Iris pigment epithelial cell (primary cell): ENCODE measurements around the gene MFSD6.
"Not testable (repeated sequence)": the region's sequence is repeated elsewhere in the genome, so short reads cannot be mapped to it uniquely, and the experiment has no call there.

Source experiments
- DNase-seq: peaks from one replicate; pipeline ENCODE4 v3.0.0-alpha.2; 2011; ENCODE audit warnings: low read depth

MFSD6 gene

GRCh38 chr2:190466819-190467446 lies 58.8 kb downstream of the MFSD6 start:
- DNase-seq, result no peak

- DNase-seq, result peak; percentile 16
These were observed 59.5 kb downstream of the MFSD6 start for GRCh38 chr2:190467575-190468083.

- DNase-seq, result peak; percentile 27
These were observed 60.2 kb downstream of the MFSD6 start for GRCh38 chr2:190468354-190468753.

- peak; percentile 97 for DNase-seq
These were observed 60.8 kb downstream of the MFSD6 start for GRCh38 chr2:190468814-190469569.

GRCh38 chr2:190469771-190470170 lies 61.6 kb downstream of the MFSD6 start:
- peak; percentile 54 for DNase-seq

- no peak for DNase-seq
These were observed 62.2 kb downstream of the MFSD6 start for GRCh38 chr2:190470256-190470826.

- peak; percentile 20 for DNase-seq
These were observed 69.7 kb downstream of the MFSD6 start for GRCh38 chr2:190477661-190478454.

GRCh38 chr2:190478572-190479195 lies 70.5 kb downstream of the MFSD6 start:
- no peak for DNase-seq

- no peak for DNase-seq
These were observed 73.2 kb downstream of the MFSD6 start for GRCh38 chr2:190481339-190481738.

GRCh38 chr2:190482451-190482850 lies 74.3 kb downstream of the MFSD6 start:
- peak; percentile 11 for DNase-seq

- no peak for DNase-seq
These were observed 78.0 kb downstream of the MFSD6 start for GRCh38 chr2:190486037-190486623.

GRCh38 chr2:190488516-190489233 lies 80.5 kb downstream of the MFSD6 start:
- no peak for DNase-seq

GRCh38 chr2:190489475-190489874 lies 81.3 kb downstream of the MFSD6 start:
- no peak for DNase-seq

- DNase-seq, result no peak
These were observed 82.3 kb downstream of the MFSD6 start for GRCh38 chr2:190490502-190490901.

- no peak for DNase-seq
These were observed 84.9 kb downstream of the MFSD6 start for GRCh38 chr2:190493095-190493494.

- not testable (repeated sequence) for DNase-seq
These were observed 86.6 kb downstream of the MFSD6 start for GRCh38 chr2:190494600-190495227.

- DNase-seq, result no peak
These were observed 89.3 kb downstream of the MFSD6 start for GRCh38 chr2:190497428-190497827.

GRCh38 chr2:190499273-190499672 lies 91.1 kb downstream of the MFSD6 start:
- no peak for DNase-seq

GRCh38 chr2:190500054-190500502 lies 91.9 kb downstream of the MFSD6 start:
- DNase-seq, result no peak

GRCh38 chr2:190501231-190501630 lies 93.1 kb downstream of the MFSD6 start:
- no peak for DNase-seq
